ENCODE measurements around the gene HEMK1. TPM values are rescaled to one million over a fixed set of nuclear protein-coding genes. Genes with fewer than 3 reads are reported as not detected.

Gene HEMK1
- total RNA-seq, 1 experiment from 2014 or later = 12.5 TPM

DNA sequence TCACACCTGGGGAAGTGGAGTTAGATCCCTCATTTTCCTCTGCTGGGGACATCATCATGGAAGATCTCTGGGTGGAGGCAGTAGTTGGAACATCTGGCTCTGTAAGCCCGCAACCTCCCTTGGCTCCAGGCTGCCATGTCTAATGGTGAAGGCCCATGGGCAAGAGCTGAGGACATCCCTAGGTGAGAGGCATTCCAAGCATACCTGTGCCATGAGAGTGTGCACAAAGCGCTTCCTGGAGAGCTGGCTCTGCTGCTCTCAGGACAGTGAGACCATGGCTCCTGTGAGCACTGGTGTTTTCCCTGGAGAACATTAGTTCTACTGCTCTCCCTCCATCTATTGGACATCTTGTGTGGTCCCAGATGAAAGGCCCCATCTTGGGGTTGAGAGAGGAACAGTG lies 55.3 kb downstream of the HEMK1 start:
- no peak overlapping the region for H2BK120ac ChIP-seq (ENCODE audit: low read depth, low read length, poor library complexity, severe bottlenecking)
- H2BK5ac ChIP-seq (ENCODE audit: insufficient read length, low read length) = no peak overlapping the region

More for the DNA sequence above, 55.3 kb downstream of the HEMK1 start:
- no peak overlapping the region for H3K56ac ChIP-seq (ENCODE audit: insufficient read length, low read depth, low read length)
- H3K36me3 Mint-ChIP-seq (ENCODE audit: insufficient read depth in 1 of 3, low read depth in 3 of 3) = peaks cover 0 to 28% (median 23%) of the 10 kb centered on the region in 3 experiments; a peak in 6 of 7 replicates
- H3K27ac Mint-ChIP-seq = peak overlapping the region in 1 of 3 experiments; percentile 81; a peak in 1 of 7 replicates
- H3K27ac ChIP-seq (ENCODE audit: insufficient read length, low read depth, low read length) = no peak overlapping the region
- H2AFZ ChIP-seq (ENCODE audit: low read length) = no peak overlapping the region
- TF ChIP-seq, protein P1, sequence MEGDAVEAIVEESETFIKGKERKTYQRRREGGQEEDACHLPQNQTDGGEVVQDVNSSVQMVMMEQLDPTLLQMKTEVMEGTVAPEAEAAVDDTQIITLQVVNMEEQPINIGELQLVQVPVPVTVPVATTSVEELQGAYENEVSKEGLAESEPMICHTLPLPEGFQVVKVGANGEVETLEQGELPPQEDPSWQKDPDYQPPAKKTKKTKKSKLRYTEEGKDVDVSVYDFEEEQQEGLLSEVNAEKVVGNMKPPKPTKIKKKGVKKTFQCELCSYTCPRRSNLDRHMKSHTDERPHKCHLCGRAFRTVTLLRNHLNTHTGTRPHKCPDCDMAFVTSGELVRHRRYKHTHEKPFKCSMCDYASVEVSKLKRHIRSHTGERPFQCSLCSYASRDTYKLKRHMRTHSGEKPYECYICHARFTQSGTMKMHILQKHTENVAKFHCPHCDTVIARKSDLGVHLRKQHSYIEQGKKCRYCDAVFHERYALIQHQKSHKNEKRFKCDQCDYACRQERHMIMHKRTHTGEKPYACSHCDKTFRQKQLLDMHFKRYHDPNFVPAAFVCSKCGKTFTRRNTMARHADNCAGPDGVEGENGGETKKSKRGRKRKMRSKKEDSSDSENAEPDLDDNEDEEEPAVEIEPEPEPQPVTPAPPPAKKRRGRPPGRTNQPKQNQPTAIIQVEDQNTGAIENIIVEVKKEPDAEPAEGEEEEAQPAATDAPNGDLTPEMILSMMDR (conservative IDR thresholded peaks at IDR 0.05) = no peak
- no peak overlapping the region for H4K5ac ChIP-seq (ENCODE audit: insufficient read length, low read depth, low read length)
- H3K9me3 ChIP-seq (ENCODE audit: control insufficient read depth, low read depth, low read length) = no peaks in the 10 kb centered on the region
- peak; percentile 61 for DNase-seq
- H4K91ac ChIP-seq (ENCODE audit: insufficient read length, low read depth, low read length) = no peak overlapping the region
- H3T11ph ChIP-seq (ENCODE audit: low read length) = no peak overlapping the region
- no peak overlapping the region for H4K8ac ChIP-seq (replicated peaks; ENCODE audit: insufficient read length, low read depth, low read length)
- H3K9me3 Mint-ChIP-seq = no peaks in the 10 kb centered on the region
- H3K79me1 ChIP-seq (ENCODE audit: insufficient read depth, low read depth, low read length, poor library complexity, severe bottlenecking) = peaks cover 2% of the 10 kb centered on the region
- no peak overlapping the region for H3K23ac ChIP-seq (ENCODE audit: insufficient read length, low read depth, low read length)
- no peak overlapping the region for H3K9ac ChIP-seq (ENCODE audit: extremely low read depth, insufficient read length, low read length)
- H3K18ac ChIP-seq (ENCODE audit: insufficient read length, low read depth, low read length) = no peak overlapping the region
- peaks cover 53 to 58% of the 10 kb centered on the region in 2 experiments for H3K4me1 Mint-ChIP-seq
- no peaks in the 10 kb centered on the region for H4K20me1 ChIP-seq (ENCODE audit: control insufficient read depth, insufficient read depth, insufficient read length)
- no peak overlapping the region for H2BK15ac ChIP-seq (ENCODE audit: low read depth, low read length)
- no CpG with 5 or more reads among the region's 2 CpGs for WGBS (ENCODE audit: extremely low coverage, insufficient read length, low lambda C conversion rate)
- H2AK5ac ChIP-seq (ENCODE audit: insufficient read length, low read length) = no peak overlapping the region
- no peak overlapping the region for H2BK12ac ChIP-seq (ENCODE audit: insufficient read length, low read depth, low read length)
- no peaks in the 10 kb centered on the region for H3K27me3 ChIP-seq (ENCODE audit: insufficient read depth, low read length)
- H3K14ac ChIP-seq (ENCODE audit: insufficient read depth, low read length) = no peak overlapping the region
- H3K4me3 Mint-ChIP-seq = no peak overlapping the region; a peak in 1 of 5 replicates
- H3K4ac ChIP-seq (ENCODE audit: low read depth, low read length) = no peak overlapping the region
- no peaks in the 10 kb centered on the region; the same call in 1 of the 2 replicates for H3K4me1 ChIP-seq (ENCODE audit: insufficient read depth, low read length)
- H3K4me2 ChIP-seq (ENCODE audit: insufficient read depth, insufficient read length, low read length) = no peak overlapping the region
- 0 out of 2 replicates have a peak, but pooled peaks cover 2% of the 10 kb centered on the region for H3K79me2 ChIP-seq (ENCODE audit: insufficient read depth, low read length)
- H2BK20ac ChIP-seq (ENCODE audit: low read depth, low read length, poor library complexity, severe bottlenecking) = no peak overlapping the region
- no peaks in the 10 kb centered on the region for H3K23me2 ChIP-seq (ENCODE audit: insufficient read length, low read depth, low read length, poor library complexity, severe bottlenecking)
- H3K27me3 Mint-ChIP-seq (ENCODE audit: low read depth) = no peaks in the 10 kb centered on the region

Data from H9 (cell line).